ENCODE results near the gene P2RX1.

DNA sequence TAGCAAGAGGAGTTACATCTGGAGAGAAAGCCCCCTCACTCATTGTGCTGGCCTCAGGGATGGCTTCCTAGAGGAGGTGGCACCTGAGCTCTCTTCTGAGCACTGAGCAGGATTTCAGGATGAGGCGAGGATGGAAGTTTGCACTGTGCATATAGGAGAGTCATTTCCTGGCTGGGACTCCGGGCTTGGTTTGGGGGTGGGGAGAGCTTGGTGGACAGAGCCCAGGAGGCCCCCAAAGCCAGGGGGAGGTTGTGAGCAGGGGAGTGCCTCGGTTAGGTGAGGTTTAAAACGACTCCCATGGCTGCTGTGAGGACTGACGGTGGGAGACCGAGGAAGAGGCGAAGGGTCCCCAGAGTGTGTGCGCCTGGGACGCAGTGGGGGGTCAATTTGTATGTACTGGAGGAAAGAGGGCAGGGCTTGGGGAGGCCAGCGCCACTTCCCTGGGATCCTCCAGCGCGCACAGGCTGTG, 24.6 kb downstream of the P2RX1 start:
- TF ChIP-seq, protein P1, sequence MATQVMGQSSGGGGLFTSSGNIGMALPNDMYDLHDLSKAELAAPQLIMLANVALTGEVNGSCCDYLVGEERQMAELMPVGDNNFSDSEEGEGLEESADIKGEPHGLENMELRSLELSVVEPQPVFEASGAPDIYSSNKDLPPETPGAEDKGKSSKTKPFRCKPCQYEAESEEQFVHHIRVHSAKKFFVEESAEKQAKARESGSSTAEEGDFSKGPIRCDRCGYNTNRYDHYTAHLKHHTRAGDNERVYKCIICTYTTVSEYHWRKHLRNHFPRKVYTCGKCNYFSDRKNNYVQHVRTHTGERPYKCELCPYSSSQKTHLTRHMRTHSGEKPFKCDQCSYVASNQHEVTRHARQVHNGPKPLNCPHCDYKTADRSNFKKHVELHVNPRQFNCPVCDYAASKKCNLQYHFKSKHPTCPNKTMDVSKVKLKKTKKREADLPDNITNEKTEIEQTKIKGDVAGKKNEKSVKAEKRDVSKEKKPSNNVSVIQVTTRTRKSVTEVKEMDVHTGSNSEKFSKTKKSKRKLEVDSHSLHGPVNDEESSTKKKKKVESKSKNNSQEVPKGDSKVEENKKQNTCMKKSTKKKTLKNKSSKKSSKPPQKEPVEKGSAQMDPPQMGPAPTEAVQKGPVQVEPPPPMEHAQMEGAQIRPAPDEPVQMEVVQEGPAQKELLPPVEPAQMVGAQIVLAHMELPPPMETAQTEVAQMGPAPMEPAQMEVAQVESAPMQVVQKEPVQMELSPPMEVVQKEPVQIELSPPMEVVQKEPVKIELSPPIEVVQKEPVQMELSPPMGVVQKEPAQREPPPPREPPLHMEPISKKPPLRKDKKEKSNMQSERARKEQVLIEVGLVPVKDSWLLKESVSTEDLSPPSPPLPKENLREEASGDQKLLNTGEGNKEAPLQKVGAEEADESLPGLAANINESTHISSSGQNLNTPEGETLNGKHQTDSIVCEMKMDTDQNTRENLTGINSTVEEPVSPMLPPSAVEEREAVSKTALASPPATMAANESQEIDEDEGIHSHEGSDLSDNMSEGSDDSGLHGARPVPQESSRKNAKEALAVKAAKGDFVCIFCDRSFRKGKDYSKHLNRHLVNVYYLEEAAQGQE (IDR thresholded peaks at IDR 0.05; ENCODE audit: insufficient read depth in 1 of 2, low read depth in 2 of 2, low read length in 2 of 2) = no peak
- TF ChIP-seq TAF1 (IDR thresholded peaks at IDR 0.05; ENCODE audit: borderline replicate concordance, insufficient read depth, low read length) (no peak), SIN3A (IDR thresholded peaks at IDR 0.05; ENCODE audit: borderline replicate concordance, insufficient read depth, low read length) (no peak)
